ENCODE measurements around the gene NUMBL.
A peak's percentile ranks its signal among the peaks of the same experiment; 100 is the strongest.

The NUMBL gene

DNA sequence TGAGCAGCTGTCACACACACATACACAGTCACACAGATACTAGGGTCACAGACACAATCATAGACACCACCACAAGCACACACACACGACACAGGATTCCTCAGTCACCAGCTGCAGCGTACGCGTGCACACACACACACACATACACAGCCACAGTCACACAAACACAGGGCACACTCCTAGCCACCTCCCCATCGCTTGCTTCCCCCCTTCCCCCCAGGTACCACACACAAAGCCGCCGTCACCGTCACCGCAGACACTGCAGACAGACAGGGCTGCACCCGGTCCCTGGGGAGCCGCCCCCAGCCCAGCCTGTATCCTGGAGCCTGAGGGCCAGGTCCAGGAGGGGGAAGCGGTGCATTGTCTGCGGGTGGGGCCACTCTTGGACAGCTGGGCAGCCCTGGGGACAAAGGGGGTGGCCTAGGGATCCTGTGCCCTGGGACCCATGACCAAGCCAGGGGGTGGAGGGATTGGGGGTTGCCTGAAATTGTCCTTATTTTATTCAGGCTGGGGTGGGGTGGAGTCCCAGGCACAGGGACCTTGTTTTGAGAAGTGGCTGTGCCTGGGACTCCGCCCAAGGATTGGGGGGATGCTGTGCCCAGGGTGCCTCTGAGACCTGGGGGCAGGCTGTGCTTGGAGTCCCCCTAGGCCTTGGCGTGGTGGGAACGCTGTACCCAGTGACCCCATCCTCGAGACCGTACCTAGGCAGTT lies 957 bp downstream of the NUMBL start:
- no peak for DNase-seq (ENCODE audit: low spot score)

DNA sequence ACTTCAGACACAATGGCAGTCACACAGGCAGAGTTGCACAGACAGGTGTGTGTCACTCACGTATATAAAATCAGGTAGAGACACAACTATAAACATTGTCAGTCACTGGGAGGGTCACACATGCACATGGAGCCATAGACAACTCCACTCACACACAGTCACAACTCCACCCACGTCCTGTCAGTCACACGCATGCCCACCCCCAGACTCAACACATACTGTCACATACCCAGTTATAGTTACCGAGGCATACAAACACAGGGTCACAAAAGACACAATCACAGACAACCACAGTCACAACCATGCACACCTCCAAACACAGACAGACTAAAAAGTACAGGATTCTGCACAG lies 1.5 kb downstream of the NUMBL start:
- DNase-seq (ENCODE audit: low spot score): no peak

DNA sequence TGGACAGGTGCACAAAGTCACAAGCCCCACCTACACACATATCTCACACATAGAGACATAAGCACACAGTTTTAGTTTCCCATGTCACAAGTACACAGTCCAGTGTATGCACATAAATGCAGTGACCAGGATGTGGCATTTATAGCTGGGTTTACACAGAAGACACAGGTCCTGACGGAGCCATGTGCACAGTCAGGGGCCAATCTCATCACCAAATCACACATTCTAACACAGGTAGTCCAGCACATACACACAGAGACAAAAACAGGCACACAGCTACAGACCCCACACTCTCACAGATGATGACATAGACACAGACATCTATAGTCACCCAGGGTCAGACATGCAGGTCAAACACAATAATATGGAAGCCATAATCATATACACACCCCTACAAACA lies 2.1 kb downstream of the NUMBL start:
- DNase-seq (ENCODE audit: low spot score): no peak

DNA sequence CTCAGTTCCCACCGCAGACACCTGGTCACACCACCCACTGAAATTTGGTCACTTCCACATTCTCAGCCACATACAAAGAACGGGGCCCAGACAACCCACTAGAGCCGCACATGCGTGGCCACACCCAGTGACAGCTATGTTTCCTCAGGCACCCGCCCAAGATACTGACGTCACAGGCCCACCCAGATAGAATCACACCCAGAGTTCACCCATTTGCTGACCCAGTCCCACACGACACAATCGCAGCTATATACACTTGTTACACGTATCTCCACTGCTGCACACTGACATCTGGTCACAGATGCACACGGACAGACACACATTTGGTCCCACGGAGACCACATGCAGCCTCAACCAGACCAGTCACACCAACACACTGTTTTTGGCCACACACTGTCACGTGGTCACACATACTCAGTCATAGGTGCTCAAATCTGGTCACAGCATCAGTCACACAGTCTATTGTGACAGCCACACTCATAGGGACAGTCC lies 2.9 kb downstream of the NUMBL start:
- peak; percentile 84 for DNase-seq (ENCODE audit: low spot score)

DNA sequence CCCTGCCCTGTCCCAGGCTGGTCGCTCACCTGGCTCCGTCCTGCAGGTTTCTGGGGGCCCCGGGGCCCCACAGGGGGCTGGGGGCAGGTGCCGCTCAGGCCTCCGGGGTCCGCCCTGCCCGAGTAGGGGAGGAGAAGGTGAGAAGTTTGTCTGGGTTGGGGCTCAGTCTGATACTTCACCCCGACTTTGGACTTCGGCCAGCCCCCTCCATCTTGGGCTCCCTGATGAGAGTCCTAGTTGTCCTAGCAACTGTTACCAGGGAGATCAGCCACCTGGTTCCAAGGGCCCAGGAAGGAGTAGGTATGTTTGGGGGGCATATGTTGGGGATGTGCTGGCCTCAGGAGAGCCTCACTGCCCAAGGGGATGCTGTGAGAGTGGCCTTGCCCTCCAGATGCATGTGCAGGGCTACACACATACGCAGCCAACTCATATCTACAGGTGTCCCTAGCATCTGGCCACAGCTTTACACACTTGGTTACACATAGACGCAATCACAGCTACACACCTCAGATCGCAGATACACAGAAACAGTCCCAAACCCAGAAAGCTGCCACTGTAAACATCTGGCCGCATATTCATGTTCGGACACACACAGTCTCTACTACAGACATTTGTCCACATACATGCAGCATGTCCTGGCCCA lies 3.4 kb downstream of the NUMBL start:
- DNase-seq (ENCODE audit: low spot score): no peak

DNA sequence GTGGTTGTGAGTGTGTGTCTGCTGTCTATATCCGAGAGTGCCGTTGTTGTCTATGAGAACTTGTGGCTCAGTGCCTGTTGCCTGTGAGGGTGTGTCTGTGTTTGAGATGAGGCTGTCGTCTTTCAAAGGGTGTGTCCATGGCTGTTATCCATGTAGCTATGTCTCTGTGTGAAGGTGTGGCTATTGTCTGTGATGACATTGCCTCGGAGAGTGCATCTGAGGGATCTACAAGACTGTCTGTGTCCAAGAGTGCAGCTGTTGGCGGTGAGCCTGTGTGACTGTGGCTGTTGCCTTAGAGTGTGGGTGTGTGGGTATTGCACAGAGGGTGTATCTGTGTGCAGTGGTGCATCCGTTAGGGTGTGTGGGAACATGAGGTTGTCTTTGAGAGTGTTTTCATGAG lies 4.9 kb downstream of the NUMBL start:
- DNase-seq (ENCODE audit: low spot score): no peak

DNA sequence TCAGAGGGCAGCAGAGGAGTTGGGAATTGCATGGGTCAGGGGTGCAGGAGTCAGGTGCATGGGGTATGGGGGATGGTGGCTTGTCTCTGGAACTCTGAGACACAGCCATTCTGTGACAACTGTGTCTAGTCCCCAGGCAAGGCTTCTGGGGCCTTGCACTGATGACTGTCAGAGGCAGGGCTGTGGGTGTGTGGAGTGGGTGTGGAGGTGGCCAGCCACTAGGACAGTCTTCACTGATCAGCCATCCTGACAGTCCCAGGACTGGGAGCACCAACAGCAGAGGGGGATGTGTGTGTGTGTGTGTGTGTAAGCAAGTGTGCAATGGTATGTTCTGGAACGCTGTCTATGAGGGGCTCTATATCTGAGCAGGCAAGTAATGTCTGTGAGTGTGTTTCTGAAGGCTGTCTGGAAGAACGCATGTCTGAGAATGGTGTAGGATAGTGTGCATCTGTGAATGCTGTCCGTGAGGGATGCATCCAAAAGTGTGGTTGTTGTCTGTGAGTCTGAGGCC lies 5.4 kb downstream of the NUMBL start:
- no peak for DNase-seq (ENCODE audit: low spot score)

DNA sequence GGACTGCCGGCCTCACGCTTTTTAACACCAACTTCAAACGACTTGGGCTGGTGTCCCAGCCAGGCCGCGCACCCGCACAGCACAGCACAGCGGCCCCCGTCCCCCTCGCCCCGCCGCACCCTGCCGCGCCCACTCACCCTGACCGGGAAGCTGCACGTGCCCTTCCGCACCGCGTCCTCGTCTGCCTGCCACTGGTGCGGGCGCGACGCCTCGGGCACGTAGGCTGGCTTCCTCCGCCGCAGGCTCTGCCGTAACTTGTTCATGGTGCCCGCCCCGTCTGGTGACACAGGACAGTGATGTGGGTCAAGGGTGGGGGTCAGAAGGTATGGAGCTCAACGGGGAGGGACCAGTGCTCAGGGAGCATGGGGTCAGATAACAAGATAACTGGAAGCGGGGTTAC lies 6.2 kb downstream of the NUMBL start:
- no peak for DNase-seq (ENCODE audit: low spot score)

DNA sequence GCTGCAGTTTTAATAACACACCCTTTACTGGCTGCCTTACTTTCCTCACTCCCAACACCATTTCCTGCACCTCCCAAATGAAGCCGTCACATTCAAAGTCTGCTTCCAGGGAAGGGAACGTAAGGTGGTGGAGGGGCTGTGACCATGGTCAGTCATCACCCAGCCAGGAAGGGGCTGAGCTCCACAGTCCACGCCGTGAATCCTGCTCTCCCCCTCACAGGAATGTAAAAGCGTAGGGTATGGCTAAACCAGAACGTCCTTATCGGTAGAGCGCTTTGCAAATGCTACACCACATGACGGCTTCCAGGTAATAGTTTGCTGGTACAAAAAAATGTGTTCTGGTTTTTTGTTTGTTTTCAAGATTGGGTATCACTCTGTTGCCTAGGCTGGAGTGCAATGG lies 7.0 kb downstream of the NUMBL start:
- no peak for DNase-seq (ENCODE audit: low spot score)

DNA sequence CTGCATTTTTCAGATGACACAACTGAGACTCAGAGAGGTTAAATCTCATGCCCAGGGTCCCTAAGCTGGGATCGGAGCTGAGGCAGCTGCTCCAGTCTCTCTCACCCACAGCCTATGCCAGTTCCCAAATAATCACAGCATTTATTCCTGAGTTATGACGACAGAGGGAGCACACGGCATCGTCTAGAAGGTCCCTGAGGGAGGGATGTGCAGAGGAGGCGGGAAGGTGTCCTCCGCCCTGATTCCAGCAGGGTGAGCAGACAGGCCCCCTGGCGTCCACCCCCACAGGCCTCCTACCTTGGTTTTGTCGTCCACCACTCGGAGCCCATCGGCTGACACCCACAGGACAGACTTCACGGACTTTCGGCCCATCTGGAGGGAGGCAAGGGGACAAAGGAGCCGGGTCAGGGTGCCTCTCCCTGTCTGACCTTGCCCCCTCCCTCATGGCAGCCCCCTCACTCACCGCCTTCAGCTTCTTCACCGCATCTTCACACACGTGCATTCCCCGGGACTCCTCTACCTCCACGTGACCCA lies 8.0 kb downstream of the NUMBL start:
- DNase-seq (ENCODE audit: low spot score): no peak

DNA sequence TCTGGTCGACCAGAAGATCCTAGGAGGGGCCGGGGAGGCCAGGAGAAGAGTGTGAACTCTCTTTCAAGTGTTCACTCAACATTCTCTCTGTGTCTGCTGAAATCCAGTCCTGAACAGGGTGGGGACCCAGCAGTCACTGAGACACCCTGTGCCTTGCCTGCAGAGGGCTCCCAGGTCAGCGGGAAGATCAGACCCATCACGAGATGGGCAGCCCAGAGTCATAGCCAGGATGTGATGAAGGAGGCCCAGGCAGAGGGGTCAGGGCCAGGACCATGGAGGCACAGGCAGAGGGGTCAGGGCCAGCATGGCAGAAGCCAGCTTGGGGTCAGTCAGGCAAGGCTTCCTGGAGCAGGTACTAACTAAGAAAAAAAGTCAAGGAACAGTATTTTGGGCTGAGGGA lies 9.4 kb downstream of the NUMBL start:
- no peak for DNase-seq (ENCODE audit: low spot score)

DNA sequence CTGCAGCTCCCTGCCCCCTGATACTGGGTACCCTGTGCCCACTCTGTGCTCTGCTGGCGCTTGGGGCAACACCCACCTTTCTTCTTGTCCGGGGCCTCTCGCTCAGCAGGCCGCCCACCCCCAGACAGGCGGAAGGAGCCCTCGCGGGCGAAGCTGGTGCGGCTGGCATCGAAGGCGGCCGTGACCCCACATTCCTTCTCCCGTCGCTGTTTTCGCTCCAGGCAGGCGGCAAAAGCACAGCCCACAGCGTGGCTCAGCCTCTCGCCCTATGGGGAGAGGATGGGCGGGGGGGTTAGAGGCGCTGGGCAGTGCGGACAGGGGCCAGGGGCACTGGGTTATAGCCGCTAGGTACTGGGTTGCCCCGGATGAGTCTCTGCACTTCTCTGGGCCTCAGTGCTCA lies 13.3 kb downstream of the NUMBL start:
- no peak for DNase-seq (ENCODE audit: low spot score)

DNA sequence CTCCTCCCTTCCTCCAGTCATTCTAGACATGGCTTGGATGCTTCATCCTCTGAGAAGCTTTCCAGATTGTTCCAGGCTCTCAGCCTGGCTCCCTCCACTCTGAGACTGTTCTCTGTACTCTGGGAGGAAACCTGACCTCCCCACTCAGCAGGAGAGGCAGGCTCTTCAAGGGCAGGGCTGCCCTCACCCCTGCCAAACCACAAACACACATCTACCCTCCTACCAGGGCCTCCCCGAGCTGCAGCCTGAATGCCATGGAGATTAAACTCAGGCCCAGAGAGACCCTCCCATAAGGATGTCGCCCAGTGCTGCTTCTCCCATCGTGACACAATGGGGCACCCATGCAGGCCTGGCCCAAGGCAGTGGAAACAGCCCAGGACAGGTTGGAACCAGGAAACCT lies 16.2 kb downstream of the NUMBL start:
- DNase-seq (ENCODE audit: low spot score): no peak

DNA sequence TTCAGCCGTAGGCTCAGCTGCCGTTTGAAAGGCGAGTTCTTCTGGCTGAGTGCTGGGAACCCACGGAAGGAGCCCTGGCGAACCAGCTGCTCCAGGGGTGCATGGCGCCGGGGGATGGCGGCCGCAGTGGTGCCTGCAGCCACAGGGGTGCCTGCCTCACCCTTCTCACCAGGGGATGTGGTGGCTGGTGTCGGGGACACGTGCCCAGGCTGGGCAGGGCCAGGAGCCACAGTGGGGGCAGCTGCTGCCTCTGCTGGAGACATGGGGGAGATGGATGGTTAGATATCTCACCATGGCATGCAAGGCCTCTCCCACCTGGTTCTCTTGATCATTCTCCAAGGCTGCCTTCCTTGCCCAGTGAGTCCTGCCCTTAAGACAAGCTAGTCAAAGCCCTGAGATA lies 17.1 kb downstream of the NUMBL start:
- DNase-seq (ENCODE audit: low spot score): no peak

DNA sequence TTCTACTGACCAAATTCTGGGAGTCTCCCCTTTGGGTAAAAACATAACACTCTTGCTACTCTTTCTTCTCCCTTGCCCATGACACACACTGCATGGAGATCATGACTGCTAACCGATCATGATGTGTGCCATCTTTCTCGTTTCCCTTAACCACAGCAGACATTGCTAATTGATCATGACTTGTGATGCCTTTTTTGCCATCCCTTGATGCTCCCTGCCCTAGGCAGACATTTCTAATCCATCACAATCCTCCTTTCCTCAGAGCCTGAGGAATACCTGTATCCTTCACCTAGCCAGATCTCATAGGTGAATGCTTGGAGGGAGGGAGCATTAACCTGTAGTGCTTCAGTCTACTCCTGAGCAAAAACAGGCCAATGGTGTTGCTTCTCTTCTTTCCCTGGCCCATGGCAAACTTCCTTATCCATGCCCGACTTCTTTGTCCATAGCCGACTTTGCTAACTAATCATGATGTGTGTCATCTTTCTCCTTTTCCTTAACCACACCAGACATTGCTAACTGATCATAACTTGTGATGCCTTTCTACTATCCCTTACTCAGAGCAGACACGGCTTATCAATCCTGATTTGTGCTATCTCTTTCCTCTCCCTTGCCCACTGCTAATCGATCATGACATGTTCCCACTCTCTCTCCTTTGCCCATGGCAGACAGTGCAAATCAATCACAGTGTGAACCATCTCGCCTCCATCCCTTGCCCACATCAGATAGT lies 17.7 kb downstream of the NUMBL start:
- no peak for DNase-seq (ENCODE audit: low spot score)

DNA sequence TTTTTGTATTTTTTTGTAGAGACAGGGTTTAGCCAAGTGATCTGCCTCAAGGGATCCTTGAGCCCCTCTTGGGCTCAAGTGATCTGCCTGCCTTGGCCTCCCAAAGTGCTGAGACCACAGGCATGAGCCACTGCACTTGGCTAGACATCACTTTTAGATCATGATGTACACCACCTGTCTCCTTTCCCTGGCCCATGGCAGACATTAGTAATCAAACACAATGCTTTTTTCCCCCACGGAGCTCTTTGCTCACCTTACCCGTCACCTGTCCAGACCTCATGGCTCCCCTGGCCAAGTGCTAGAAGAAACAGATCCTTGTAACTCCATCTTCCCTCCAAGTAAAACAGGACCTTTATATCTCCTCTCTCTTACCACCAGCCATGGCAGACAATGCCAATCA lies 18.4 kb downstream of the NUMBL start:
- DNase-seq (ENCODE audit: low spot score): no peak

DNA sequence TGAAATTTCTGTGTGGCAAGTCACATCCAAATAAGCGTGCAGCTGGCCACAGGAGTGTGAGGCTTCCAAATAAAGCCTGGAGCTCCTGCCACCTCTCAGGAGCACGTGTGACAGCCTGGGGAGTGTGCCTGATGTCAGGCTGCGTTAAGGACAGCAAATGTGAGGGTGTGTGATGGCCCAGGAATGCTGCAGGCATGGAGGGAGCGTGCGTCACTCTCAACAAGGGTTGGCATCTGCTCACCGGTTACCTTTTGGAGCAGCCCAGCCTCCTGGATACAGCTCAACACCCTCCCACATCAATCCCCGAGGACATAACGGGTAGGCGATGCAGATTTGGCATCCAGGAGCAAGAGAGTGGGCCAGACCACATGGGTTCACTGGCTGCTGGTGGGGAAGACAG lies 19.0 kb downstream of the NUMBL start:
- no peak for DNase-seq (ENCODE audit: low spot score)

DNA sequence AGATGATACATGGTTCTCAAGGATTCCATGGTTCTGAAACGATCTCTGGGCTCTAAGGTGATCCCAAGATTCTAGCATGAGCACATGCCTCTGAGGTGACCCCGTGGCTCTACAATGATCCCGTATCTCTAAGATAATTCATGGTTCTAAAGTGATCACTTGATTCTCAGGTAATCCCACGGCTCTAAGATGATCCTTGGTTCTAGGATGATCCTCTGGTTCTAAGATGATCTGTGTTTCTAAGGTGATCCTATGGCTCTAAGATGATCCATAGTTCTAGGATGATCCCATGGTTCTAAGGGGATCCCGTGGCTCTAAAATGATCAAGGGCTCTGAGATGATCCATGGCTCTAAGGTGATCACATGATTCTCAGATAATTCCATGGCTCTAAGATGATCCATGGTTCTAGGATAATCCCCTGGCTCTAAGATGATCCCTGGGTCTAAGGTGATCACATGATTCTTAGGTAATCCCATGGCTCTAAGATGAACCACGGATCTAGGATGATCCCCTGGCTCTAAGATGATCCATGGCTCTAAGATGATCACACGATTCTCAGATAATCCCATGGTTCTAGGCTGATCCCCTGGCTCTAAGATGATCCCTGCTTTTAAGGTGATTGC lies 21.3 kb downstream of the NUMBL start:
- no peak for DNase-seq (ENCODE audit: low spot score)

DNA sequence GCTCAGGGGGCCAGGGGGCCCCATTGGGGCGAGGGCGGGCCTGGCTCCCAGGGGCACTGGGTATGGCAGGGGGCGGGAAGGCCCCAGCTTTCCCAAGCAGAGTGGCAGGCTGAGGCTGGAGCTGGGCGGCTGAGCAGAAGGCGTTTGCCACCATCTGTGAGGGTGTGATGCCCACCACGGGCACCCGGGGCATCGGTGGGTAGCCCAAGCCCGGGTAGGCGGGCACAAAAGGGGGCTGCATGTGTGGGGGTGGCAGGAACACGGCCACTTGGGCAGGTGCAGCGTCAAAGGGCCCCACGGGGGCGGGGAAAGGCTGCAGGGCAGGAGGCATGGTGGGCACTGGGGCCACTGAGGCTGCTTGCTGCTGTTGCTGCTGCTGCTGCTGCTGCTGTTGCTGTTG lies 22.8 kb downstream of the NUMBL start:
- no peak for DNase-seq (ENCODE audit: low spot score)

DNA sequence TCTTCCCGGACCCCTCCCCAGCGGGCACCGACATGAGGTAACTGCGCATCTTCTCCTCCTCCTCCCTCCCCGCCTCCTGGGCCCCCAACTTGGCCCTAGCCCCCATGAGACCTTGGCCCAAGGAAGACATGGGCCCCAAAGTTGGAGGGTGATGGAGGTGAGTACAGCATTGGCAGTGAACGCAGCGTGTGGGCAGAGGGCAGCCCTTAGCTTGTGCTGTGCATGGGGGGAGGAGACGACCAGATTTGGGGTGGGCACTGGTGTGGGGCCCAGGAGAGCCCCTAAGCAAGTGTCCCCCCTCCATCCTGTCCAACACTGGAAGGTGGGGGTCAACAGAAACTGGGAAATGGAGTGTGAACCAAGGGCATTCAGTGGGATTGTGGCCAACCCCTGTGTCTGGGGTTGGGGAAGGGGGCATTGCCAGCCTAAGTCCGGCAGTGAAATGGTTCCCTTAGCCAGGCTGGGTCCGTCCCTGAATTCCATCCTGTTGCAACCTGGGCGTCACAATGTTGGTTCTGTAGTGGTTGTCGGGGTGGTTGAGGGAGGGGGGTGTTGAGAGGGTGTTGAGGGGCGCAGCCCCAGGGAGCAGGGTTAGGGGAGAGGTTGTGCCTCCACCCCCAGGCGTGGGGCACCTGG lies 23.5 kb downstream of the NUMBL start:
- DNase-seq (ENCODE audit: low spot score): no peak

DNA sequence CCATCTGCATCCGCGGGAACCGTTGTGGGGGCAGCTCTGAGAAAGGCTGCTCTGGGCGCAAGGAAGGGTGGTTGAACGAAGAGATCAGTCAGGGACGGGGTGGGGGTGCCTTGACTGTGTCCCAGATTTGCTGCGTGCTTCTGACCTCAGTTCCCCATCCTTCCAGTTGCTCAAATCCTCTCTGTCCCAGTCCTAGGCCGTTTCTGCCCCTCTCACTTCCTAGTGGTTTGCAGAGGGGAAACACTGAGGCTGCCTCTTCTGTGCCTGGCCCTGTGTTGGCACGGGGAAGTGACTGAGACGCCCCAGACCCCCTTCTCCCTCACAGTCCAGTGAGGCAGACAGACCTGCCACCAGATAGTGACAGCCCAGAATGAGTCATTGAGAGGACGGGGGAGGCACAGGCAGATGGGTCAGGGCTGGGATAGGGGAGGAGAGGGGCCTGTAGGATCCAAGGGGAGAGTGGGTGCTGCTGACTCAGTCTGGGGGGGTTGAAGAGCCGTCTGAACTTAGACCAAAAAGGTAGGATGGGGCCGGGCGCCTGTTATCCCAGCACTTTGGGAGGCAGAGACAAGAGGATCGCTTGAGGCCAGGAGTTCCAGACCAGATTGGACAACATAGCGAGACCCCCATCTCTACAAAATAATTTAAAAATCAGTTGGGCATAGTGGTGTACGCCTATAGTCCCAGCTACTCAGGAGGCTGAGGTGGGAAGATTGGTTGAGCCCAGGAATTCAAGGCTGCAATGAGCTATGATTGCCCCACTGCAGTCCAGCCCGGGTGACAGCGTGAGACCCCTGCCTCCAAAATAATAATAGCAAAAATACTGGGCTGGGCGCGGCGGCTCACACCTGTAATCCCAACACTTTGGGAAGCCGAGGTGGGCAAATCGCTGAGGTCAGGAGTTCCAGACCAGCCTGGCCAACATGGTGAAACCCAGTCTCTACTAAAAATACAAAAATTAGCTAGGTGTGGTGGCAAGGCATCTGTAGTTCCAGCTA lies 26.5 kb downstream of the NUMBL start:
- DNase-seq (ENCODE audit: low spot score): no peak
